ENCODE results near the gene NIPAL4. TPM values are rescaled to one million over a fixed set of nuclear protein-coding genes. Genes with fewer than 3 reads are reported as not detected.

The NIPAL4 gene
- total RNA-seq, 3 donors from 2014 or later, result under 0.01 to 0.29 (median 0.16) TPM

DNA sequence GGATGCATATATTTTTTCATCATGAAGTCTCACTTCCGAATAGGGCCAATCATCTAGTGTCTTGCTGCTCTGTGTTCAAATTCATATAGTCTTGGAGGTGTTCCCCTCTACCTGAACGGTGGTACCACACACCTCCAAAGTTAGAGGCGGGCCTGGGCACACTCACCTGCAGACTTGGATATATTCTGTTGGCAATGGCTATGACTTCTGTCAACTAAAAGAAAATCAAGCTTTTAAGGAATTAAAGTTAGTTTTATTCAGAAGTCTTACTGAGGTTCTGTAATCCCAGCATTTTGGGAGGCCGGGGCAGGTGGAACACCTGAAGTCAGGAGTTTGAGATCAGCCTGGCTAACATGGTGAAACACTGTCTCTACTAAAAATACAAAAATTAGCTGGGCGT is 2.6 kb upstream of the NIPAL4 start:
- Histone ChIP-seq H3K4me3 (no peak overlapping the region), H3K27ac (no peak overlapping the region), H3K36me3 (no peaks in the 10 kb centered on the region), H3K27me3 (peaks cover 5 to 16% of the 10 kb centered on the region in 2 donors), H3K9me3 (no peaks in the 10 kb centered on the region), H3K4me1 (no peaks in the 10 kb centered on the region)
- DNase-seq (ENCODE audit: low spot score in 2 of 2), result no peak
- TF ChIP-seq, protein P1, sequence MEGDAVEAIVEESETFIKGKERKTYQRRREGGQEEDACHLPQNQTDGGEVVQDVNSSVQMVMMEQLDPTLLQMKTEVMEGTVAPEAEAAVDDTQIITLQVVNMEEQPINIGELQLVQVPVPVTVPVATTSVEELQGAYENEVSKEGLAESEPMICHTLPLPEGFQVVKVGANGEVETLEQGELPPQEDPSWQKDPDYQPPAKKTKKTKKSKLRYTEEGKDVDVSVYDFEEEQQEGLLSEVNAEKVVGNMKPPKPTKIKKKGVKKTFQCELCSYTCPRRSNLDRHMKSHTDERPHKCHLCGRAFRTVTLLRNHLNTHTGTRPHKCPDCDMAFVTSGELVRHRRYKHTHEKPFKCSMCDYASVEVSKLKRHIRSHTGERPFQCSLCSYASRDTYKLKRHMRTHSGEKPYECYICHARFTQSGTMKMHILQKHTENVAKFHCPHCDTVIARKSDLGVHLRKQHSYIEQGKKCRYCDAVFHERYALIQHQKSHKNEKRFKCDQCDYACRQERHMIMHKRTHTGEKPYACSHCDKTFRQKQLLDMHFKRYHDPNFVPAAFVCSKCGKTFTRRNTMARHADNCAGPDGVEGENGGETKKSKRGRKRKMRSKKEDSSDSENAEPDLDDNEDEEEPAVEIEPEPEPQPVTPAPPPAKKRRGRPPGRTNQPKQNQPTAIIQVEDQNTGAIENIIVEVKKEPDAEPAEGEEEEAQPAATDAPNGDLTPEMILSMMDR (IDR thresholded peaks at IDR 0.05), result no peak
- no peak for TF ChIP-seq POLR2A (IDR thresholded peaks at IDR 0.05)
- no peak for TF ChIP-seq POLR2AphosphoS5 (IDR thresholded peaks at IDR 0.05)
- intact Hi-C loops (cut with DNase I; ENCODE audit: low total_unique reads), result no loop called here

DNA sequence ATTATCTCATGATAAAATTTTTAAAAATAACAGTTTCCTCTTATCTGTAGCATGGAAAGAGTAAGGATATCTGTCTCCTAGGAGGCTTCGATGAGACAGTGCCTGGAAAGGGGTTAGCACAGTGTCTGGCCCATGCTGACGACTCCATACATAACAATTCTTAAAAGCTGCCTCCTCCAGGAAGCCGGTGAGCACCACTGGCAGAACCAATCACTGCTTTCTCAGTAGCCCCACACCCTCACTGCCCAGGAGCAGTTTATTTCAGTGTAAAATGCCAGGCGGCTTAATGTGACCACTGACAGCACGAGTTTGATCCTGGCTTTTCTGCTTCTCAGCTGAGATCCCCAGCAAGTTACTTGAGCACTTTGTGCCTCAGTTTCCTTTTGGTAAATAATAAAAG is 1.2 kb upstream of the NIPAL4 start:
- no peak overlapping the region for H3K27ac ChIP-seq

DNA sequence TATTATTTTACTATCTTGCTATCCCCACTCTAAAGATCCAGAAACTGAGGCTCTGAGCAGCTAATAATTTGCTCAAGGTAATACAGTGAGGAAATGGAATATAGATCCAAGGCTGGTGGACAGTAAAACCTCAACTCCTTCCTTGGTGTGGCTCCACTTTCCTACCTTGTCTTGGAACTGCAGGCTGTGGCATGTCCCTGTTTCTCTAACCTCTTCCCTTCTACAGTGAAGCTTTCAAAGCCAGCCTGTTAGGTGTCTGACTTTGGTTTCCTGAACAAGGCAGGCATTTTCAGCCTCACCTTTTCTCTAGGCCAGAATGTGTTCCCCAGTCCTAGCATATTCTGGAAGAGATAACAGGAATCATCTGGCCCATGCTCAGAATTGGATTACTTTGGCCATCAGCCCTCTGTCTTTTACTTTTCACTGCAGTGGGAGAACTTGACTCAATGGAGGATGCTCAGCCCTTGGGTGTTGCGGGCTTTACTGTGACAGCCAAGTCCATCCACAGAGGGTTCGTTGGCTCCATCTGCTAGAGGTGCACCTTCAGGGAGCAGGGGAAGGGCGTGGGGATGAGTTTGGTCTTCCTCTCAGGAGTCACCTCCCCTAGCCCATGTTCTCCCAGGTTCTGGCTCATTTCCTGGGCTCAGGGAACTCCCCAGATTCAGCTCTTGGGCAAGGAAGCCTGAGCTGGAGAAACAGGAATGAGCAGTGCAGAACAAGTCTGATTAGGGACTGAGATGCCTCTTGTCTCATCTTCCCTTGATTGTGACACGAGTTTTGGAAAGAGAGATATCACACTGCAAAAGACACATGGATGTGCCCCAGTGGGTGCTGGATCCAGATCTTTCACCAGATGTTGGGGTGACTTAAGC is 1.1 kb downstream of the NIPAL4 start:
- no peak for DNase-seq (ENCODE audit: low spot score in 2 of 2)
- Histone ChIP-seq H3K27ac (no peak overlapping the region), H3K36me3 (no peaks in the 10 kb centered on the region), H3K9me3 (no peaks in the 10 kb centered on the region), H3K4me3 (no peak overlapping the region), H3K4me1 (peaks cover 0 to 3% of the 10 kb centered on the region in 2 donors), H3K27me3 (peaks cover 5 to 16% of the 10 kb centered on the region in 2 donors)
- intact Hi-C loops (cut with DNase I; ENCODE audit: low total_unique reads), result no loop called here
- TF ChIP-seq POLR2A (IDR thresholded peaks at IDR 0.05) (no peak), POLR2AphosphoS5 (IDR thresholded peaks at IDR 0.05) (no peak)
- TF ChIP-seq, protein P1 (IDR thresholded peaks at IDR 0.05), result no peak

More for the DNA sequence above, 1.2 kb upstream of the NIPAL4 start:
- DNase-seq (ENCODE audit: low spot score in 2 of 2), result no peak
- TF ChIP-seq POLR2AphosphoS5 (IDR thresholded peaks at IDR 0.05) (no peak), POLR2A (IDR thresholded peaks at IDR 0.05) (no peak)
- TF ChIP-seq, protein P1 (IDR thresholded peaks at IDR 0.05), result no peak
- no peaks in the 10 kb centered on the region for H3K4me1 ChIP-seq
- no peaks in the 10 kb centered on the region for H3K36me3 ChIP-seq
- peaks cover 5 to 16% of the 10 kb centered on the region in 2 donors for H3K27me3 ChIP-seq
- intact Hi-C loops (cut with DNase I; ENCODE audit: low total_unique reads), result no loop called here
- no peaks in the 10 kb centered on the region for H3K9me3 ChIP-seq
- H3K4me3 ChIP-seq, result no peak overlapping the region

DNA sequence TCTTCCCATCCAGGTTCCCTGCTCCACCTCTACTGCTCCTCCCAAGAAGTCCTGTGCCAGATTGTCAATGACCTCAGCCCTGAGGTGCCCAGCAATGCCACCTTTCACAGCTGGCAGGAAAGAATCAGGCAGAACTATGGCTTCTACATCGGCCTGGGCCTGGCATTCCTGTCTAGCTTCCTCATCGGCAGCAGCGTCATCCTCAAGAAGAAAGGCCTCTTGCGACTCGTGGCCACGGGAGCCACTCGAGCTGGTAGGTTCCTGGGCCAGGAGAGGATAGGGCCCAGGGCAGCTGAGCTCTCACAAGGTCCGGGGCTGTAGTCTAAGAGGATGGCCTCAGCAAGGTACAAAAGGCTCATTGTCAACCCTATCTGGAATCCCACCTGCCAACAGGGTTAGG is 3.1 kb downstream of the NIPAL4 start:
- H3K27me3 ChIP-seq, result peaks cover 5 to 16% of the 10 kb centered on the region in 2 donors
- no peak for DNase-seq (ENCODE audit: low spot score in 2 of 2)
- no peak overlapping the region for H3K4me3 ChIP-seq
- H3K4me1 ChIP-seq, result peaks cover 0 to 3% of the 10 kb centered on the region in 2 donors
- H3K27ac ChIP-seq, result no peak overlapping the region
- intact Hi-C loops (cut with DNase I; ENCODE audit: low total_unique reads), result no loop called here
- H3K9me3 ChIP-seq, result no peaks in the 10 kb centered on the region
- TF ChIP-seq POLR2AphosphoS5 (IDR thresholded peaks at IDR 0.05) (no peak), POLR2A (IDR thresholded peaks at IDR 0.05) (no peak)
- TF ChIP-seq, protein P1 (IDR thresholded peaks at IDR 0.05), result no peak
- no peaks in the 10 kb centered on the region for H3K36me3 ChIP-seq
